Measurements from ENCODE around the gene KCNK10.

Gene KCNK10

DNA sequence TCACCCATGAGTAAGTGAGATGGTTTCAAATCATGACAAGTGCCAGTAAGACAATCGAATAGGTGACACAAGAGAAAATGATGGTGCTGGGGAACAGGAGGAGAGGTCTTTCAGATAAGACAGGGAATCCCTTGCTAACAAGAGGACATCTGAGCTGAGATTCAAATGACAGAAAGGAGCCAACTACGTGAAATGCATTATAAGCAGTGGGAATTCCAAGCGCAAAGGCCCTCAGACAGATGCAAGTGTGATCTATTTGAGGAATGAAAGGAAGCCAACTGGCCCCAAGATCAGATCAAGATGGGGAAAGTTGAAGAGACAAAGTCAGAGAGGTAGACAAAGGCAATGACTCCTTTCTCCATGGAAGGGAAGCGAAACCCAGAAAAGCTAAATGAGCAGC is 4.7 kb downstream of the KCNK10 start:
- no peak overlapping the region for H3K27ac ChIP-seq

GRCh38 chr14:88316521-88316920 is 6.5 kb downstream of the KCNK10 start:
- no peak overlapping the region for H3K27ac ChIP-seq
- TF ChIP-seq, protein P1, sequence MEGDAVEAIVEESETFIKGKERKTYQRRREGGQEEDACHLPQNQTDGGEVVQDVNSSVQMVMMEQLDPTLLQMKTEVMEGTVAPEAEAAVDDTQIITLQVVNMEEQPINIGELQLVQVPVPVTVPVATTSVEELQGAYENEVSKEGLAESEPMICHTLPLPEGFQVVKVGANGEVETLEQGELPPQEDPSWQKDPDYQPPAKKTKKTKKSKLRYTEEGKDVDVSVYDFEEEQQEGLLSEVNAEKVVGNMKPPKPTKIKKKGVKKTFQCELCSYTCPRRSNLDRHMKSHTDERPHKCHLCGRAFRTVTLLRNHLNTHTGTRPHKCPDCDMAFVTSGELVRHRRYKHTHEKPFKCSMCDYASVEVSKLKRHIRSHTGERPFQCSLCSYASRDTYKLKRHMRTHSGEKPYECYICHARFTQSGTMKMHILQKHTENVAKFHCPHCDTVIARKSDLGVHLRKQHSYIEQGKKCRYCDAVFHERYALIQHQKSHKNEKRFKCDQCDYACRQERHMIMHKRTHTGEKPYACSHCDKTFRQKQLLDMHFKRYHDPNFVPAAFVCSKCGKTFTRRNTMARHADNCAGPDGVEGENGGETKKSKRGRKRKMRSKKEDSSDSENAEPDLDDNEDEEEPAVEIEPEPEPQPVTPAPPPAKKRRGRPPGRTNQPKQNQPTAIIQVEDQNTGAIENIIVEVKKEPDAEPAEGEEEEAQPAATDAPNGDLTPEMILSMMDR (conservative IDR thresholded peaks at IDR 0.05) = no peak
- TF ChIP-seq ZFX (IDR thresholded peaks at IDR 0.05) = no peak

More for the DNA sequence above, 4.7 kb downstream of the KCNK10 start:
- TF ChIP-seq, protein P1 (conservative IDR thresholded peaks at IDR 0.05) = no peak
- TF ChIP-seq ZFX (IDR thresholded peaks at IDR 0.05) = no peak

DNA sequence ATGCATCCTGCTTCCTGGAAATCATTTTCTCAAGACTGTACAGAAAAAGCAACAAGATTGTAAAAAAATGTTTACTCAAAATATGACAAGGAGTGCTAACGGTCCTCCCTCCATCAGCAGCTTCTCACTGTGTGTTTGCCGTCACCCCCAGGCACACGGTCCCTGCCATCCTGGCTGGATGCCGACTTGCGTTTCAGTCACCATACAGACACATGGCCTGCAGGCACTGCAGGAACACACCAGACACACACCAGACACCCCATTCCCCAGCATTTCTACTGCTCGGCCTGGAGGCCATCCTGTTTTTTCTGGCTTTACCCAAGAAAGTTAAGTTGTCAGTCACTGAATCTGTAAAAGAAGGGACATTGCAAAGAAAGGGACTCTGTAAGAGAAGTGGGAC is 10.8 kb downstream of the KCNK10 start:
- H3K27ac ChIP-seq = no peak overlapping the region
- TF ChIP-seq, protein P1 (conservative IDR thresholded peaks at IDR 0.05) = no peak
- TF ChIP-seq ZFX (IDR thresholded peaks at IDR 0.05) = no peak

DNA sequence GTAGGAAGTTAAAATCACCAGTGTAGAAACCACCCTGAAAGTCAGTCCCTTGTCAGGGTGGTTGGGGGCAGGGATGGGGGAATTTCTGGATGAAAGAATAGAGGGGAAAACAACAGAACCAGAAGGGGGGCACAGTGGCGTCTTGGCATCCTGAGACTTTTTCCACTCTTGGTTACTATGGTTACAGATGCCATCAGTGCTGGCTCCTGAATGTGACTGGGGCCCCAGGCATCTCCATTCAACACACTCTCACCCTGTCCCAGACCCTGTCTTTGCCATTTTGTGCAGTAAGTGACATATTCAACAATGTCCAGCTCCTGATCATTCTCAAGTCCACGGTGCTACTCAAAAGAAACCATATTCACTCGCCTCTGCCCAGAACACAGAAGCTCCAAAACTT is 11.3 kb downstream of the KCNK10 start:
- H3K27ac ChIP-seq = no peak overlapping the region
- TF ChIP-seq, protein P1 (conservative IDR thresholded peaks at IDR 0.05) = no peak
- no peak for TF ChIP-seq ZFX (IDR thresholded peaks at IDR 0.05)

DNA sequence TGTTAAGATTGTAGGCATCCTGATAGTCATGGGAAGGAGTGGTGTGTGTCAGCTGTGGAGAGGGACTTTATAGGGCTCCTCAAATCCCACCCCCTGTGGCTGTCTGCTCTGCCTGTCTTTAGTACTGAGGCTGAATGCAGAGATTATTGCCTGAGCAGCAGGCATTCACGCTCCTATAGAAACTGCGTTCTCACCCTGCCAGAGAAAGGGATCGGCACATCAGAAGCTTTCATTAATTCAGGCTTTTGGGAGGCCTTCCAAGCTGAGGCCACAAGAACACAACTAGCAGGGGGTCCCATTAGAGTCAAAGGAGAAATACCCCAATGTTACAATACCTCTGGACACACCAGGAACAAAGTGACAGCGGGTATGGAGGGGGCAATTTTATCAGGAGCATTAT is 12.6 kb downstream of the KCNK10 start:
- TF ChIP-seq ZFX (IDR thresholded peaks at IDR 0.05) = no peak
- TF ChIP-seq, protein P1 (conservative IDR thresholded peaks at IDR 0.05) = no peak
- no peak overlapping the region for H3K27ac ChIP-seq

- H3K27ac ChIP-seq = no peak overlapping the region
- TF ChIP-seq, protein P1 (conservative IDR thresholded peaks at IDR 0.05) = no peak
- no peak for TF ChIP-seq ZFX (IDR thresholded peaks at IDR 0.05)
Measured at GRCh38 chr14:88310021-88310420, 13.0 kb downstream of the KCNK10 start.

GRCh38 chr14:88305528-88306322 is 17.3 kb downstream of the KCNK10 start:
- no peak overlapping the region for H3K27ac ChIP-seq
- TF ChIP-seq, protein P1 (conservative IDR thresholded peaks at IDR 0.05) = no peak
- no peak for TF ChIP-seq ZFX (IDR thresholded peaks at IDR 0.05)
